ENCODE data around the gene EMC6. TPM values are rescaled to one million over a fixed set of nuclear protein-coding genes. Genes with fewer than 3 reads are reported as not detected.

EMC6 gene
- total and polyA plus RNA-seq, 2 of the 13 experiments (the other 11 are each of a cell fraction or from before 2014, with no cell fraction given), result 45.1 to 47.7 TPM

GRCh38 chr17:3636908-3637373 lies 31.7 kb upstream of the EMC6 start (continued):
- TF ChIP-seq, protein P1, sequence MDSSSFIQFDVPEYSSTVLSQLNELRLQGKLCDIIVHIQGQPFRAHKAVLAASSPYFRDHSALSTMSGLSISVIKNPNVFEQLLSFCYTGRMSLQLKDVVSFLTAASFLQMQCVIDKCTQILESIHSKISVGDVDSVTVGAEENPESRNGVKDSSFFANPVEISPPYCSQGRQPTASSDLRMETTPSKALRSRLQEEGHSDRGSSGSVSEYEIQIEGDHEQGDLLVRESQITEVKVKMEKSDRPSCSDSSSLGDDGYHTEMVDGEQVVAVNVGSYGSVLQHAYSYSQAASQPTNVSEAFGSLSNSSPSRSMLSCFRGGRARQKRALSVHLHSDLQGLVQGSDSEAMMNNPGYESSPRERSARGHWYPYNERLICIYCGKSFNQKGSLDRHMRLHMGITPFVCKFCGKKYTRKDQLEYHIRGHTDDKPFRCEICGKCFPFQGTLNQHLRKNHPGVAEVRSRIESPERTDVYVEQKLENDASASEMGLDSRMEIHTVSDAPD (CRISPR knock-in tag; IDR thresholded peaks at IDR 0.05), result no peak
- TF ChIP-seq NR1H2 (CRISPR knock-in tag; IDR thresholded peaks at IDR 0.05; ENCODE audit: borderline replicate concordance, low read depth), result no peak
- TF ChIP-seq BRD4 (CRISPR knock-in tag; IDR thresholded peaks at IDR 0.05), result no peak
- no peak for TF ChIP-seq HNF4G (IDR thresholded peaks at IDR 0.05; ENCODE audit: borderline replicate concordance, low read depth, low read length)
- no peak for TF ChIP-seq HNF4G (CRISPR knock-in tag; IDR thresholded peaks at IDR 0.05; ENCODE audit: borderline replicate concordance, low read depth)
- TF ChIP-seq SALL2 (CRISPR knock-in tag; IDR thresholded peaks at IDR 0.05), result no peak
- TF ChIP-seq ZSCAN12 (CRISPR knock-in tag; IDR thresholded peaks at IDR 0.05), result peak; percentile 68; the same call in 1 of the 2 replicates
- no peak for TF ChIP-seq TBL1XR1 (IDR thresholded peaks at IDR 0.05; ENCODE audit: borderline replicate concordance, low read length, partially characterized antibody)
- no peak for TF ChIP-seq SOX6 (IDR thresholded peaks at IDR 0.05)
- no peak for TF ChIP-seq SOX6 (CRISPR knock-in tag; IDR thresholded peaks at IDR 0.05)
- TF ChIP-seq RBM39 (IDR thresholded peaks at IDR 0.05; ENCODE audit: low read depth, low read length, poor library complexity, severe bottlenecking), result no peak
- TF ChIP-seq, protein P2, sequence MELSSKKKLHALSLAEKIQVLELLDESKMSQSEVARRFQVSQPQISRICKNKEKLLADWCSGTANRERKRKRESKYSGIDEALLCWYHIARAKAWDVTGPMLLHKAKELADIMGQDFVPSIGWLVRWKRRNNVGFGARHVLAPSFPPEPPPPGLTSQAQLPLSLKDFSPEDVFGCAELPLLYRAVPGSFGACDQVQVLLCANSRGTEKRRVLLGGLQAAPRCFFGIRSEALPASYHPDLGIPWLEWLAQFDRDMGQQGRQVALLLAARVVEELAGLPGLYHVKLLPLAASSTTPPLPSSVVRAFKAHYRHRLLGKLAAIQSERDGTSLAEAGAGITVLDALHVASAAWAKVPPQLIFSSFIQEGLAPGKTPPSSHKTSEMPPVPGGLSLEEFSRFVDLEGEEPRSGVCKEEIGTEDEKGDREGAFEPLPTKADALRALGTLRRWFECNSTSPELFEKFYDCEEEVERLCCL (CRISPR knock-in tag; IDR thresholded peaks at IDR 0.05; ENCODE audit: borderline replicate concordance), result no peak
- TF ChIP-seq SIX1 (CRISPR knock-in tag; IDR thresholded peaks at IDR 0.05; ENCODE audit: borderline replicate concordance), result no peak
- TF ChIP-seq HCFC1 (IDR thresholded peaks at IDR 0.05; ENCODE audit: low read depth, low read length), result no peak
- TF ChIP-seq SETDB1 (CRISPR knock-in tag; IDR thresholded peaks at IDR 0.05; ENCODE audit: borderline replicate concordance), result no peak
- no peak for TF ChIP-seq ZHX1 (CRISPR knock-in tag; IDR thresholded peaks at IDR 0.05; ENCODE audit: low read depth)
- TF ChIP-seq ZFX (CRISPR knock-in tag; IDR thresholded peaks at IDR 0.05; ENCODE audit: low read depth), result no peak
- TF ChIP-seq MTA1 (CRISPR knock-in tag; IDR thresholded peaks at IDR 0.05; ENCODE audit: borderline replicate concordance), result no peak
- TF ChIP-seq, protein P3, sequence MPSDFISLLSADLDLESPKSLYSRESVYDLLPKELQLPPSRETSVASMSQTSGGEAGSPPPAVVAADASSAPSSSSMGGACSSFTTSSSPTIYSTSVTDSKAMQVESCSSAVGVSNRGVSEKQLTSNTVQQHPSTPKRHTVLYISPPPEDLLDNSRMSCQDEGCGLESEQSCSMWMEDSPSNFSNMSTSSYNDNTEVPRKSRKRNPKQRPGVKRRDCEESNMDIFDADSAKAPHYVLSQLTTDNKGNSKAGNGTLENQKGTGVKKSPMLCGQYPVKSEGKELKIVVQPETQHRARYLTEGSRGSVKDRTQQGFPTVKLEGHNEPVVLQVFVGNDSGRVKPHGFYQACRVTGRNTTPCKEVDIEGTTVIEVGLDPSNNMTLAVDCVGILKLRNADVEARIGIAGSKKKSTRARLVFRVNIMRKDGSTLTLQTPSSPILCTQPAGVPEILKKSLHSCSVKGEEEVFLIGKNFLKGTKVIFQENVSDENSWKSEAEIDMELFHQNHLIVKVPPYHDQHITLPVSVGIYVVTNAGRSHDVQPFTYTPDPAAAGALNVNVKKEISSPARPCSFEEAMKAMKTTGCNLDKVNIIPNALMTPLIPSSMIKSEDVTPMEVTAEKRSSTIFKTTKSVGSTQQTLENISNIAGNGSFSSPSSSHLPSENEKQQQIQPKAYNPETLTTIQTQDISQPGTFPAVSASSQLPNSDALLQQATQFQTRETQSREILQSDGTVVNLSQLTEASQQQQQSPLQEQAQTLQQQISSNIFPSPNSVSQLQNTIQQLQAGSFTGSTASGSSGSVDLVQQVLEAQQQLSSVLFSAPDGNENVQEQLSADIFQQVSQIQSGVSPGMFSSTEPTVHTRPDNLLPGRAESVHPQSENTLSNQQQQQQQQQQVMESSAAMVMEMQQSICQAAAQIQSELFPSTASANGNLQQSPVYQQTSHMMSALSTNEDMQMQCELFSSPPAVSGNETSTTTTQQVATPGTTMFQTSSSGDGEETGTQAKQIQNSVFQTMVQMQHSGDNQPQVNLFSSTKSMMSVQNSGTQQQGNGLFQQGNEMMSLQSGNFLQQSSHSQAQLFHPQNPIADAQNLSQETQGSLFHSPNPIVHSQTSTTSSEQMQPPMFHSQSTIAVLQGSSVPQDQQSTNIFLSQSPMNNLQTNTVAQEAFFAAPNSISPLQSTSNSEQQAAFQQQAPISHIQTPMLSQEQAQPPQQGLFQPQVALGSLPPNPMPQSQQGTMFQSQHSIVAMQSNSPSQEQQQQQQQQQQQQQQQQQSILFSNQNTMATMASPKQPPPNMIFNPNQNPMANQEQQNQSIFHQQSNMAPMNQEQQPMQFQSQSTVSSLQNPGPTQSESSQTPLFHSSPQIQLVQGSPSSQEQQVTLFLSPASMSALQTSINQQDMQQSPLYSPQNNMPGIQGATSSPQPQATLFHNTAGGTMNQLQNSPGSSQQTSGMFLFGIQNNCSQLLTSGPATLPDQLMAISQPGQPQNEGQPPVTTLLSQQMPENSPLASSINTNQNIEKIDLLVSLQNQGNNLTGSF (CRISPR knock-in tag; IDR thresholded peaks at IDR 0.05), result peak; percentile 67; the same call in 1 of the 2 replicates
- TF ChIP-seq ZFP62 (CRISPR knock-in tag; IDR thresholded peaks at IDR 0.05), result no peak; the same call in 1 of the 2 replicates

Data from HepG2 (cell line).